NCI-H2029 treated with DMSO at 0.1 percent for 48 hours (cell line): ENCODE data around the gene CCR3.

Experiments used
- DNase-seq: peaks from one replicate; lab custom pipeline; 2025; lab: John Stamatoyannopoulos, UW

Gene CCR3

GRCh38 chr3:46298871-46299607 is 56.8 kb downstream of the CCR3 start:
- no peak for DNase-seq

DNA sequence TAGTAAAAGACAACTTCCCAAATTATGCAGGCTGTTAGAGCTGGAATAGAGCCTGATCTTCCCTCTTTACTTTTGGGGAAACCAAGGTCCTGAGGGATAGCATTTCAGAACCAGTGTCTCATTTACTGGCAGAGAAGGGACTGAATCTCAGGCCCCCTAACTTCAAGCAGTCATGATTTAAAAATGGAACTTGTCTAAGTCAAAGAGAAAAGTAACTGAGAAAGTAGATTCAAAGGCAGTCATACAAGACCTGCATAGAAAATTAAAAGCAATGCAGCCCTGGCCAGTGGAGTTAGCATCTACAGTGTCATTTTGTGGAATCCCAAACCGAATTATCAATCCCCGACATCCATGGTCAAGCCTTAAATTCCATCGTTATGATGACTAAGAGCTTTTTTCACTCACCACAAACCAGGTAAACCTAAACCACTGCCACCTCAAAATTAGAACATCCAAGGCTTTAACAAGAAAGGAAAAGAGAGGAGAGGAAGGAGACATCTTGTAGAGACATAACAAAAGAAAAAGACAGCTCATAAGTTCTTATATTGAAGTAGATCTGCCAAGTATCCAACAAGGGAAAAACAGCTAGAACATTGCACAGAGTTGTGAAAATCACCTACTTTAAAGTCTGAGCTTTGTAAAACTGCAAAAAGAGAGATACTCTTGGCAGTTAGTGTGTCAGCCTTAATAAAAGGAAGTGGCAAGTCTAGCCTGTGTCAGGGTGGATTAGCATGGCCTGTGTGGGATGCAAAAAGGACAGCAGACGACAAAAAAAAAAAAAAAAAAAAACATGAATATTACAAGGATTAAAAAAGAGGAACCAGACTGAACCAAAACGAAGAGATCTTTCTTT is 57.6 kb downstream of the CCR3 start:
- DNase-seq = no peak

DNA sequence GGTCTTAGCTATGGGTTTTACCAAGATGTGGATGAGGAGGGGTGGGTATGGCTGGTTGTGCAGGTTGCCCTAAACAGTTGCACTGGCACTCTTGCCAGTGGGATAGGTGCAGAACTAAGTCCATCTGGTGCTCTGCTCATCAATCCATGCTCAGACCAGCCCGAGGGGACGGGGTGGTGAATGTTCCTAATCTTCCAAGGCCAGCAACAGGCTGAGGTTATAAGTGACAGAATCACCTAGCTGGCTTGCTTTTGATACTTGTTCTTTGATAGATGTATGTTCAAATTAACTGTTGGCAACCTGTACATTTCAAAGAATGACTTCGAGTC is 58.2 kb downstream of the CCR3 start:
- DNase-seq = no peak

- DNase-seq = no peak
Observed at GRCh38 chr3:46301122-46301835, 59.0 kb downstream of the CCR3 start.

- DNase-seq = no peak
Observed at GRCh38 chr3:46303240-46303639, 61.0 kb downstream of the CCR3 start.

DNA sequence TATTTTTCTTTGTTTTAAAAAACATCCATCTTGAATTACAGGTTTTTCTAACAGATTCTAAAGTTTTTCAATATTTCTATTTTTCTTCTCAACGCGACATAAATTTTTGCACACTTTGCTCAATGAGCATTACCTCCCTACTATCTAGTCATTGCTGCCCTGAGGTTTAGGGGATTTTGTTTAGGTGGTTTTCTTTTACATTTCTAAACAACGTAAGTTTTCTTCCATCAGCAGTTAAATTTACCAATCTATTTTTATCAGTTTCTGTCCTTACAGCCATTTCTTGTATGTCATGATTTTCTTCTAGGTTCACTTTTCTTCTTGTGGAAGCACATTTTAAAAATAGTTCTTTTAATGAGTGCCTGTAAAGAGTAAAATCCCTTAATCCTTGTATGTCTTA is 62.5 kb downstream of the CCR3 start:
- no peak for DNase-seq

DNA sequence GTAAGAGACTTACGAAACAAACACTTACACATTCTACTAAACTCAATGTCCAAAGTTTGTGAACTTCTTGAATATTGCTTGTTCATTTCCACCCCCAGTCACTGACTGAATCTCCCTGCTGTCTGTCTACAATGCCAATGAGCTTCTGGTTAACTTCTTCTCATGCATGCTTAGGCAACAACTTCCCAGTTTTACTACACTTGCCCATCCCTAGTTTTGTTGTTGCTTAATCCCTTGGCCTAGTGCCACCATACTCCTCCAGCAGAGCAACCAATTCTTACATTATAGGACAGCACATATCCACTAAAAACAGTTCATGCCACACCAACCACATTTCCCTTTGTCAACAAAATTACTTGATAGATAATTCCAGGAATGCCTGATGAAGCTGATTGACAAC is 70.7 kb downstream of the CCR3 start:
- no peak for DNase-seq

DNA sequence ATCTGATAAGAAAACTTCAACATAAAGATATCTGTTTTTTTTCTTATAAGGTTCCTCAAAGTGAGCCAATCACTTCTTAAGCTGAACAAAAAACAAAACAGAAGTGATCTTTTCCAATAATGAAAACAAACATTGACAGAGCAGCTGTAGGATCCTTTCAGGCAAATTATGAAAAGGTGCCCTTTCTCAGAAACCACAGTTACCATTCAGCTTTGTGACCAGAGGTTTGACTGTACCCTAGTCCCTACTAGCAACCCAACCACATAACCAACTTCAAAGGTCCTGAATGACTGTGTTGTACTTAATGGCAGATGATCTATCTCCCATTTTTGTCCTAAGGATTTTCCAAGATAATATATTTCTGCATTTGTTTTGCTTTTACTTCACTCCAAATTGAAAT is 72.3 kb downstream of the CCR3 start:
- DNase-seq = no peak

GRCh38 chr3:46316206-46316605 is 73.9 kb downstream of the CCR3 start:
- DNase-seq = no peak
